HEK293 (cell line): Measurements from ENCODE around the gene MTERF4.

ENCODE experiments used
- KLF10 ChIP-seq: fragments of 450-650 bp; IDR thresholded peaks from 2 replicates; pipeline ENCODE4 v1.5.1; 2018; ENCODE audit warnings: missing biosample characterization, mild to moderate bottlenecking, missing genetic modification characterization
- KLF8 ChIP-seq: fragments of 450-650 bp; formaldehyde crosslinking; IDR thresholded peaks from 2 replicates; pipeline ENCODE4 v1.5.1; 2016; ENCODE audit warnings: missing biosample characterization, missing genetic modification characterization
- PBX3 ChIP-seq: sonication (generic); formaldehyde crosslinking; IDR thresholded peaks from 2 replicates; pipeline ENCODE4 v1.8.1; 2022; ENCODE audit warnings: mild to moderate bottlenecking, moderate library complexity, missing genetic modification reagents
- RBAK ChIP-seq: fragments of 450-650 bp; formaldehyde crosslinking; IDR thresholded peaks from 2 replicates; pipeline ENCODE4 v1.5.1; 2016; ENCODE audit warnings: missing biosample characterization, missing genetic modification characterization
- TCF7L2 ChIP-seq: IDR thresholded peaks from 2 replicates; pipeline ENCODE4 v1.6.1; 2011; ENCODE audit warnings: low read depth, mild to moderate bottlenecking, inconsistent platforms, low read length, moderate library complexity, borderline replicate concordance
- ZBTB48 ChIP-seq: fragments of 450-650 bp; formaldehyde crosslinking; IDR thresholded peaks from 2 replicates; pipeline ENCODE4 v1.5.1; 2016; ENCODE audit warnings: missing biosample characterization, missing genetic modification characterization
- ZBTB49 ChIP-seq: fragments of 450-650 bp; formaldehyde crosslinking; IDR thresholded peaks from 2 replicates; pipeline ENCODE4 v1.5.1; 2016; ENCODE audit warnings: missing biosample characterization, missing genetic modification characterization, low read depth
- ZFP3 ChIP-seq: fragments of 450-650 bp; formaldehyde crosslinking; IDR thresholded peaks from 2 replicates; pipeline ENCODE4 v1.5.1; 2016; ENCODE audit warnings: low read depth, missing biosample characterization, missing genetic modification characterization
- ZFP37 ChIP-seq: fragments of 450-650 bp; formaldehyde crosslinking; IDR thresholded peaks from 2 replicates; pipeline ENCODE4 v1.5.1; 2016; ENCODE audit warnings: missing biosample characterization, missing genetic modification characterization
- ZNF132 ChIP-seq: fragments of 450-650 bp; formaldehyde crosslinking; IDR thresholded peaks from 2 replicates; pipeline ENCODE4 v1.5.1; 2017; ENCODE audit warnings: missing biosample characterization, missing genetic modification characterization, borderline replicate concordance
- ZNF184 ChIP-seq: fragments of 450-650 bp; IDR thresholded peaks from 2 replicates; pipeline ENCODE4 v1.5.1; 2018; ENCODE audit warnings: missing biosample characterization, mild to moderate bottlenecking, missing genetic modification characterization
- ZNF266 ChIP-seq: fragments of 450-650 bp; formaldehyde crosslinking; IDR thresholded peaks from 2 replicates; pipeline ENCODE4 v1.5.1; 2016; ENCODE audit warnings: missing biosample characterization, missing genetic modification characterization, low read depth
- ZNF292 ChIP-seq: fragments of 450-650 bp; formaldehyde crosslinking; IDR thresholded peaks from 2 replicates; pipeline ENCODE4 v1.5.1; 2016; ENCODE audit warnings: low read depth, missing biosample characterization, missing genetic modification characterization, borderline replicate concordance
- ZNF404 ChIP-seq: fragments of 450-650 bp; formaldehyde crosslinking; IDR thresholded peaks from 2 replicates; pipeline ENCODE4 v1.5.1; 2017; ENCODE audit warnings: missing biosample characterization, missing genetic modification characterization
- ZNF426 ChIP-seq: fragments of 450-650 bp; formaldehyde crosslinking; IDR thresholded peaks from 2 replicates; pipeline ENCODE4 v1.5.1; 2017; ENCODE audit warnings: missing biosample characterization, missing genetic modification characterization, mild to moderate bottlenecking, inconsistent platforms, moderate library complexity
- ZNF433 ChIP-seq: fragments of 450-650 bp; formaldehyde crosslinking; IDR thresholded peaks from 2 replicates; pipeline ENCODE4 v1.5.1; 2016; ENCODE audit warnings: missing biosample characterization, missing genetic modification characterization, low read depth
- ZNF514 ChIP-seq: fragments of 450-650 bp; formaldehyde crosslinking; IDR thresholded peaks from 2 replicates; pipeline ENCODE4 v1.5.1; 2016; ENCODE audit warnings: missing biosample characterization, missing genetic modification characterization
- ZNF529 ChIP-seq: fragments of 450-650 bp; formaldehyde crosslinking; IDR thresholded peaks from 2 replicates; pipeline ENCODE4 v1.5.1; 2017; ENCODE audit warnings: missing genetic modification characterization, missing biosample characterization; ENCODE audit not compliant: insufficient replicate concordance
- ZNF610 ChIP-seq: fragments of 450-650 bp; formaldehyde crosslinking; IDR thresholded peaks from 2 replicates; pipeline ENCODE4 v1.5.1; 2016; ENCODE audit warnings: missing biosample characterization, missing genetic modification characterization, borderline replicate concordance
- ZNF768 ChIP-seq: fragments of 450-650 bp; formaldehyde crosslinking; IDR thresholded peaks from 2 replicates; pipeline ENCODE4 v1.5.1; 2018; ENCODE audit warnings: missing biosample characterization, mild to moderate bottlenecking, missing genetic modification characterization
- ZNF776 ChIP-seq: fragments of 450-650 bp; formaldehyde crosslinking; IDR thresholded peaks from 2 replicates; pipeline ENCODE4 v1.5.0; 2017; ENCODE audit warnings: missing biosample characterization, missing genetic modification characterization, borderline replicate concordance
- ZSCAN23 ChIP-seq: fragments of 450-650 bp; formaldehyde crosslinking; IDR thresholded peaks from 2 replicates; pipeline ENCODE4 v1.5.1; 2016; ENCODE audit warnings: missing biosample characterization, missing genetic modification characterization
- TF ChIP-seq, protein P1 (sequence below): fragments of 450-650 bp; formaldehyde crosslinking; IDR thresholded peaks from 2 replicates; pipeline ENCODE4 v1.5.1; 2016; ENCODE audit warnings: missing biosample characterization, missing genetic modification characterization
- TF ChIP-seq, protein P2 (sequence below): fragments of 450-650 bp; formaldehyde crosslinking; IDR thresholded peaks from 2 replicates; pipeline ENCODE4 v1.5.1; 2016; ENCODE audit warnings: missing biosample characterization, missing genetic modification characterization
- TF ChIP-seq, protein P3 (sequence below): IDR thresholded peaks from 2 replicates; pipeline ENCODE4 v1.6.1; 2011; ENCODE audit warnings: mild to moderate bottlenecking, low read depth, low read length, borderline replicate concordance
- TF ChIP-seq, protein P4 (sequence below): fragments of 450-650 bp; formaldehyde crosslinking; IDR thresholded peaks from 2 replicates; pipeline ENCODE4 v1.5.1; 2016; ENCODE audit warnings: missing biosample characterization, missing genetic modification characterization

Gene MTERF4

GRCh38 chr2:241102239-241102803, at the start of gene MTERF4 (continued):
- TF ChIP-seq, protein P1, sequence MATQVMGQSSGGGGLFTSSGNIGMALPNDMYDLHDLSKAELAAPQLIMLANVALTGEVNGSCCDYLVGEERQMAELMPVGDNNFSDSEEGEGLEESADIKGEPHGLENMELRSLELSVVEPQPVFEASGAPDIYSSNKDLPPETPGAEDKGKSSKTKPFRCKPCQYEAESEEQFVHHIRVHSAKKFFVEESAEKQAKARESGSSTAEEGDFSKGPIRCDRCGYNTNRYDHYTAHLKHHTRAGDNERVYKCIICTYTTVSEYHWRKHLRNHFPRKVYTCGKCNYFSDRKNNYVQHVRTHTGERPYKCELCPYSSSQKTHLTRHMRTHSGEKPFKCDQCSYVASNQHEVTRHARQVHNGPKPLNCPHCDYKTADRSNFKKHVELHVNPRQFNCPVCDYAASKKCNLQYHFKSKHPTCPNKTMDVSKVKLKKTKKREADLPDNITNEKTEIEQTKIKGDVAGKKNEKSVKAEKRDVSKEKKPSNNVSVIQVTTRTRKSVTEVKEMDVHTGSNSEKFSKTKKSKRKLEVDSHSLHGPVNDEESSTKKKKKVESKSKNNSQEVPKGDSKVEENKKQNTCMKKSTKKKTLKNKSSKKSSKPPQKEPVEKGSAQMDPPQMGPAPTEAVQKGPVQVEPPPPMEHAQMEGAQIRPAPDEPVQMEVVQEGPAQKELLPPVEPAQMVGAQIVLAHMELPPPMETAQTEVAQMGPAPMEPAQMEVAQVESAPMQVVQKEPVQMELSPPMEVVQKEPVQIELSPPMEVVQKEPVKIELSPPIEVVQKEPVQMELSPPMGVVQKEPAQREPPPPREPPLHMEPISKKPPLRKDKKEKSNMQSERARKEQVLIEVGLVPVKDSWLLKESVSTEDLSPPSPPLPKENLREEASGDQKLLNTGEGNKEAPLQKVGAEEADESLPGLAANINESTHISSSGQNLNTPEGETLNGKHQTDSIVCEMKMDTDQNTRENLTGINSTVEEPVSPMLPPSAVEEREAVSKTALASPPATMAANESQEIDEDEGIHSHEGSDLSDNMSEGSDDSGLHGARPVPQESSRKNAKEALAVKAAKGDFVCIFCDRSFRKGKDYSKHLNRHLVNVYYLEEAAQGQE (tag by site-specific recombination): peak; percentile 49; the same call in 1 of the 2 replicates
- TF ChIP-seq ZFP37 (tag by site-specific recombination): peak; percentile 98
- TF ChIP-seq ZNF426: no peak
- peak; percentile 42; the same call in 1 of the 2 replicates for TF ChIP-seq ZBTB48 (tag by site-specific recombination)
- TF ChIP-seq ZNF266 (tag by site-specific recombination): 0 out of 2 replicates have a peak, but pooled peaks have one; percentile 3
- no peak for TF ChIP-seq ZFP3 (tag by site-specific recombination)
- no peak for TF ChIP-seq ZNF514 (tag by site-specific recombination)
- no peak for TF ChIP-seq ZNF433
- peak; percentile 61; the same call in 1 of the 2 replicates for TF ChIP-seq KLF10
- TF ChIP-seq, protein P2, sequence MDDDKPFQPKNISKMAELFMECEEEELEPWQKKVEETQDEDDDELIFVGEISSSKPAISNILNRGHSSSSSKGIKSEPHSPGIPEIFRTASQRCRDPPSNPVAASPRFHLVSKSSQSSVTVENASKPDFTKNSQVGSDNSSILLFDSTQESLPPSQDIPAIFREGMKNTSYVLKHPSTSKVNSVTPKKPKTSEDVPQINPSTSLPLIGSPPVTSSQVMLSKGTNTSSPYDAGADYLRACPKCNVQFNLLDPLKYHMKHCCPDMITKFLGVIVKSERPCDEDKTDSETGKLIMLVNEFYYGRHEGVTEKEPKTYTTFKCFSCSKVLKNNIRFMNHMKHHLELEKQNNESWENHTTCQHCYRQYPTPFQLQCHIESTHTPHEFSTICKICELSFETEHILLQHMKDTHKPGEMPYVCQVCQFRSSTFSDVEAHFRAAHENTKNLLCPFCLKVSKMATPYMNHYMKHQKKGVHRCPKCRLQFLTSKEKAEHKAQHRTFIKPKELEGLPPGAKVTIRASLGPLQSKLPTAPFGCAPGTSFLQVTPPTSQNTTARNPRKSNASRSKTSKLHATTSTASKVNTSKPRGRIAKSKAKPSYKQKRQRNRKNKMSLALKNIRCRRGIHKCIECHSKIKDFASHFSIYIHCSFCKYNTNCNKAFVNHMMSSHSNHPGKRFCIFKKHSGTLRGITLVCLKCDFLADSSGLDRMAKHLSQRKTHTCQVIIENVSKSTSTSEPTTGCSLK: no peak
- TF ChIP-seq ZNF768 (tag by site-specific recombination): no peak; the same call in 1 of the 2 replicates
- no peak for TF ChIP-seq ZNF776 (tag by site-specific recombination)
- TF ChIP-seq ZNF404 (tag by site-specific recombination): no peak
- peak; percentile 97 for TF ChIP-seq PBX3 (CRISPR knock-in tag)
- TF ChIP-seq ZNF292 (tag by site-specific recombination): no peak
- TF ChIP-seq ZNF184 (tag by site-specific recombination): no peak
- TF ChIP-seq ZNF529 (tag by site-specific recombination): no peak
- no peak for TF ChIP-seq RBAK
- peak; percentile 92; the same call in 1 of the 2 replicates for TF ChIP-seq ZSCAN23 (tag by site-specific recombination)
- no peak for TF ChIP-seq ZNF132 (tag by site-specific recombination)
- TF ChIP-seq, protein P3, sequence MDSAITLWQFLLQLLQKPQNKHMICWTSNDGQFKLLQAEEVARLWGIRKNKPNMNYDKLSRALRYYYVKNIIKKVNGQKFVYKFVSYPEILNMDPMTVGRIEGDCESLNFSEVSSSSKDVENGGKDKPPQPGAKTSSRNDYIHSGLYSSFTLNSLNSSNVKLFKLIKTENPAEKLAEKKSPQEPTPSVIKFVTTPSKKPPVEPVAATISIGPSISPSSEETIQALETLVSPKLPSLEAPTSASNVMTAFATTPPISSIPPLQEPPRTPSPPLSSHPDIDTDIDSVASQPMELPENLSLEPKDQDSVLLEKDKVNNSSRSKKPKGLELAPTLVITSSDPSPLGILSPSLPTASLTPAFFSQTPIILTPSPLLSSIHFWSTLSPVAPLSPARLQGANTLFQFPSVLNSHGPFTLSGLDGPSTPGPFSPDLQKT: no peak
- TF ChIP-seq ZNF610 (tag by site-specific recombination): peak; percentile 78; the same call in 1 of the 2 replicates
- peak; percentile 93 for TF ChIP-seq KLF8 (tag by site-specific recombination)
- TF ChIP-seq, protein P4, sequence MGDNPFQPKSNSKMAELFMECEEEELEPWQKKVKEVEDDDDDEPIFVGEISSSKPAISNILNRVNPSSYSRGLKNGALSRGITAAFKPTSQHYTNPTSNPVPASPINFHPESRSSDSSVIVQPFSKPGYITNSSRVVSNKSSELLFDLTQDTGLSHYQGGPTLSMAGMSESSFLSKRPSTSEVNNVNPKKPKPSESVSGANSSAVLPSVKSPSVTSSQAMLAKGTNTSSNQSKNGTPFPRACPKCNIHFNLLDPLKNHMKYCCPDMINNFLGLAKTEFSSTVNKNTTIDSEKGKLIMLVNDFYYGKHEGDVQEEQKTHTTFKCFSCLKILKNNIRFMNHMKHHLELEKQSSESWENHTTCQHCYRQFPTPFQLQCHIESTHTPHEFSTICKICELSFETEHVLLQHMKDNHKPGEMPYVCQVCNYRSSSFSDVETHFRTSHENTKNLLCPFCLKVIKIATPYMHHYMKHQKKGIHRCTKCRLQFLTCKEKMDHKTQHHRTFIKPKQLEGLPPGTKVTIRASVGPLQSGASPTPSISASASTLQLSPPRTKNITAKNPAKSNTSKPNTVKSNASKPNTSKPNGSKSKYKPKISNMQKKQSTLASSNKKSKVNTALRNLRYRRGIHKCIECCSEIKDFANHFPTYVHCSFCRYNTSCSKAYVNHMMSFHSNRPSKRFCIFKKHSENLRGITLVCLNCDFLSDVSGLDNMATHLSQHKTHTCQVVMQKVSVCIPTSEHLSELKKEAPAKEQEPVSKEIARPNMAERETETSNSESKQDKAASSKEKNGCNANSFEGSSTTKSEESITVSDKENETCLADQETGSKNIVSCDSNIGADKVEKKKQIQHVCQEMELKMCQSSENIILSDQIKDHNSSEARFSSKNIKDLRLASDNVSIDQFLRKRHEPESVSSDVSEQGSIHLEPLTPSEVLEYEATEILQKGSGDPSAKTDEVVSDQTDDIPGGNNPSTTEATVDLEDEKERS: no peak
- TF ChIP-seq ZBTB49: no peak
- no peak for TF ChIP-seq TCF7L2
